Mammary microvascular endothelial cell (primary cell): Measurements from ENCODE around the gene PCOLCE2. TPM values are rescaled to one million over a fixed set of nuclear protein-coding genes. Genes with fewer than 3 reads are reported as not detected.

ENCODE experiments used
- total RNA-seq: library from RNA; depleted of rRNA; stranded (reverse); fragments of >200 nt; gene quantifications from 2 replicates; pipeline ENCODE4 v1.2.3, GENCODE V29; 2015

PCOLCE2 gene, protein sequence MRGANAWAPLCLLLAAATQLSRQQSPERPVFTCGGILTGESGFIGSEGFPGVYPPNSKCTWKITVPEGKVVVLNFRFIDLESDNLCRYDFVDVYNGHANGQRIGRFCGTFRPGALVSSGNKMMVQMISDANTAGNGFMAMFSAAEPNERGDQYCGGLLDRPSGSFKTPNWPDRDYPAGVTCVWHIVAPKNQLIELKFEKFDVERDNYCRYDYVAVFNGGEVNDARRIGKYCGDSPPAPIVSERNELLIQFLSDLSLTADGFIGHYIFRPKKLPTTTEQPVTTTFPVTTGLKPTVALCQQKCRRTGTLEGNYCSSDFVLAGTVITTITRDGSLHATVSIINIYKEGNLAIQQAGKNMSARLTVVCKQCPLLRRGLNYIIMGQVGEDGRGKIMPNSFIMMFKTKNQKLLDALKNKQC
- total RNA-seq, result not detected in 2 replicates

DNA sequence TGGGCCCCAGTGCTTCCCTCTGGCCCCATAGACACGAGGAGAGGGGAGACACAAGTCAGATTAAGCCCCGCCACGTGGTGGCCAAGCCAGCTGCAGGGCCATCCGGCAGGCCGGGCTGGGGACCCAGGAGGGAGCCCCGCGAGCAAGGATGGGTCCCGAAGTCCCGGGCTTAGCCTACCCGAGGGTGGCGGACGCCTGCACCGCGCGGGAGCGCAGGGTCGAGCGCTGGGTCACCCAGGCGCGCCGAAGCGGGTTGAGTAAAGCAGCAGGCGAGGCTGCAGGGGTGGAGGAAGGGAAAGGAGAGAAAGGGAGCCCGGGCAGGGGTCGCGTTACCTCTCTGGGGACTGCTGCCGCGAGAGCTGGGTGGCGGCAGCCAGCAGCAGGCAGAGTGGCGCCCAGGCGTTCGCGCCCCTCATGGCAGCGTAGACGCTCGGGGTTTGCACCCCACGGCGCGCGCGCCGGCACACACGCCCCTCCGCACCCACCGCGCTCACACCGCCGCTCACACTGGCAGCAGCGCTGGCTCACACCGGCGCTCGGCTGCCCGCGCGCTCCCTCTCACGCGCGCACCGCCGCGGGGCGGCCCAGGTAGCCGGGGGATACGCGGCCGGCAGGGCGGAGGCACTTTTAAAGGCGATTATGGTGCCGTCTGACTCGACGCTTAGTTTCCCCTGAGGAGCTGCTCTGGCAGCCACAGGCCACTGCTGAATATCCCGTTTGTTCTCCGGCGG is at the start of gene PCOLCE2:
Gene PCOLCE2 (minus strand): TSS at position 603 of the 731 bp plus-strand sequence. CDS start 187 bp downstream, at position 416.

Other genes starting within 250 kb of the PCOLCE2 start
- 1.7 and 2.7 TPM in 2 replicates for gene TRPC1, start 165.0 kb downstream of the PCOLCE2 start, total RNA-seq
- not detected in 2 replicates for gene PAQR9, start 74.6 kb upstream of the PCOLCE2 start, total RNA-seq
- gene U2SURP, start 112.5 kb upstream of the PCOLCE2 start, total RNA-seq, result 39.4 and 43.0 TPM in 2 replicates
- 12.3 and 12.4 TPM in 2 replicates for gene CHST2, start 230.7 kb upstream of the PCOLCE2 start, total RNA-seq